ENCODE results near the gene MAP3K2. TPM values are rescaled to one million over a fixed set of nuclear protein-coding genes. Genes with fewer than 3 reads are reported as not detected.

Gene MAP3K2
- polyA plus RNA-seq, 3 donors, result 23.2 to 25.4 (median 23.7) TPM

GRCh38 chr2:127386764-127387654 is 766 bp downstream of the MAP3K2 start:
- peak in 2 of 3 donors; percentile 67 to 68 for DNase-seq (ENCODE audit: low read depth in 3 of 3, low spot score in 2 of 3)

- DNase-seq (ENCODE audit: low read depth in 3 of 3, low spot score in 2 of 3), result no peak
Measured at GRCh38 chr2:127386246-127386645, 1.5 kb downstream of the MAP3K2 start.

DNA sequence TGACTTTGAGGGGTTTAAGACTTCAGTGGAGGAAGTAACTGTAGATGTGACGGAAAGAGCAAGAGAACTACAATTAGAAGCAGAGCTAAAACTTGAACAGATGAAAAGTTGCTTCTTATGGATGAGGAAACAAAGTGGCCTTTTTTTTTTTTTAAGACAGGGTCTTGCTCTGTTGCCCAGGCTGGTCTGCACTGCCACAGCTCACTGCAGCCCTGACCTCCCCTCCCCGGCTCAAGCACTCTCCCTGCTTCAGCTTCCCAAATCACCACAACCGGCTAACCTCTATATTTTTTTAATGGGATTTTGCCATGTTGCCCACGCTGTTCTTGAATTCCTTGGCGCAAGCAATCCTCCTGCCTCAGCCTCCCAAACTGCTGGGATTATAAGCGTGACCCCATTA is 3.2 kb downstream of the MAP3K2 start:
- no peak for DNase-seq (ENCODE audit: low read depth in 3 of 3, low spot score in 2 of 3)

GRCh38 chr2:127382831-127383230 is 4.9 kb downstream of the MAP3K2 start:
- no peak for DNase-seq (ENCODE audit: low read depth in 3 of 3, low spot score in 2 of 3)

GRCh38 chr2:127381762-127382161 is 6.0 kb downstream of the MAP3K2 start:
- no peak for DNase-seq (ENCODE audit: low read depth in 3 of 3, low spot score in 2 of 3)

DNA sequence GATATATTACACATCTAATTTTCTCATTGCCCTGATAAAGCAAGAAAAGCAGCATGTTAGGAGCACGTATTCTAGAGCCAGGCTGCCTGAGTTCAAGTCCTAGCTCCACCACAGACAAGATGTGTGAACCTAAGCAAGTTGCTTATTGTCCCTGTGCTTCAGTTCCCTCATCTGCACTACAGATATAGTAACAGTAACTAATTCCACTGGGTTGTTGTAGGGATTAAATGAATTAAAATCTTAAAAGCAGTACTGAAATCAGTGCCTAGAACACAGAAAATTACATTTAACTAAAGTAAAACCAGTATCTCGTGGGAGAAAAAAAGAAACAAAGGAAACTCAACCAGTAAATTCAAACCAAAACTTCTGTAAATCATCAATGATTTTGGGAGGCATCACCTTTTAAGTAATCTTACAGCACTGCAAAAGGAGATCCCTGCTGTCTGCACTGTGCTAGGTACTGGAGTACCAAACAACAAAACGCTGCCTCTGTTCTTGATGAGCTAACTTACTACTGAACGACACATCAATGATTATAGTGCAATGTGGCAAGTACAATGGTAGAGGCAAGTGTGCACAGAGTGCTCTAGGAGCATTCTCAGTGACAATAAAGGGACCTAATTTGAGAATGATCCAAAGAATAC is 7.9 kb downstream of the MAP3K2 start:
- DNase-seq (ENCODE audit: low read depth in 3 of 3, low spot score in 2 of 3), result no peak

- no peak for DNase-seq (ENCODE audit: low read depth in 3 of 3, low spot score in 2 of 3)
Measured at GRCh38 chr2:127378720-127379119, 9.1 kb downstream of the MAP3K2 start.

GRCh38 chr2:127377262-127377661 is 10.5 kb downstream of the MAP3K2 start:
- no peak for DNase-seq (ENCODE audit: low read depth in 3 of 3, low spot score in 2 of 3)

DNA sequence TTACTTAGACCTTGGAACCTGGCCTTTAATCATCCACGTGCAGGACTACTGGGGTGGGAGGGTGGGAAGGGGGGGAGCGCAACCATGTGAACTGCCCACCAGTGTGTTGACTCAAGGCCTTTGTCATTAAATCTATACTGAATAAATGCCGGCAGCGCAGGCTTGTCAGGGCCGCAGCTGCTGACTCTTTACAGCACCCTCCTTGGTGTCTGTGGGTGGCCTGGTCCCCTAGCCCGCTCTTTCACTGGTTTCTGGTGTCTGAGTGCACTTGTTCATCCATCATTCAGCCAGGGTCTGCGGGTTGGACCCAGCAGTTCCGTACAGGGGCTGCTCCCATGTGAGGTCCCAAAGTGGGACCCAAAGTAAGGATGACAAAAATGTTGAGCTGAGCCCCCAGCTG is 11.5 kb downstream of the MAP3K2 start:
- DNase-seq (ENCODE audit: low read depth in 3 of 3, low spot score in 2 of 3), result no peak

DNA sequence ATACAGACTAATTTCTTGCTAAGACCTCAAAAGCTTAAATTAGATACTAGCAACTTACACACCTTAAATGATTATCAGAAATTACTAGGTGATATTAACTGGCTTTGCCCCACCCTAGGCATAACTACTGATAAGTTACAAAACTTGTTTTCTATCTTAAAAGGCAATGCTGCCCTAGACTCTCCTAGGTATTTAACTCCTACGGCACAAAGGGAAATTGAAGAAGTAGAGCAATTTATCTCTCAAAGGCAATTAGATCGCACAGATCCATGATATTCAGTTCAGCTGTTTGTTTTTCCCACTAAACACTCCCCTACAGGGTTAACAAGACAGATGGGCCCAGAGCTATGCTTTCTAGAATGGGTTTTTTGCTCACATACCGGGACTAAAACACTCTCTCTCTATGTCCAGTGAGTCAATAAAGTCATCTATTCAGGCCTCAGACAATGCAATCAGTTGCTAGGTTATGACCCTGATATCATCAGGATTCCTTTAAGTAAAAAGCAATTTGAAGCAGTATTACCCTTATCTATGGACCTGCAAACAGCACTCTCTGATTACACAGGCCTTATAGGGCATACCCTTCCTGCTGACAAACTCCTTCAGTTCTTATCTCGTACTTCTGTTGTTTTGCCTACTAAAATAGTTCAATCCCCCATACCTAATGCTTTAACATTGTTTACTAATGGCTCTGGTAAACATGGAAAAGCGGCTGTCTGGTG is 14.3 kb downstream of the MAP3K2 start:
- DNase-seq (ENCODE audit: low read depth in 3 of 3, low spot score in 2 of 3), result no peak

DNA sequence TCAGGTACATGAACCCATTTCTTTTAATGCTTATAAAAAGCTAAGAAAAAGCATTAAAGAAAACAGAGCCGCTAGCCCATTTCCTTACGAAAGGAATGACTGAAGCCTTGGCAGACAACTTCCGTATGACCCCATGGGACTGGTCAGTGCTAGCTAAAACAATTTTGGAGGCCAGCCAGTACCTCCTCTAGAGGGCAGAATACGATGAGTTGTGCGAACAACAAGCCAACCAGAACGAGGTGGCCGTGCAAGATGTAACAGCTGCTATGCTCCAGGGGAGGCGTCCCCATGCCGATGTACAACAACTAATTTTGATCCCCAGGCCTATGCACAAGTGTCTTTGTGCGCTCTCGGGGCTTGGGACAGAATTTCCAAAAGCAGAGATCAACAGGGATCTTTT is 16.7 kb downstream of the MAP3K2 start:
- no peak for DNase-seq (ENCODE audit: low read depth in 3 of 3, low spot score in 2 of 3)

- no peak for DNase-seq (ENCODE audit: low read depth in 3 of 3, low spot score in 2 of 3)
Measured at GRCh38 chr2:127370010-127370409, 17.8 kb downstream of the MAP3K2 start.

GRCh38 chr2:127365211-127365643 is 22.5 kb downstream of the MAP3K2 start:
- peak in 1 of 3 donors; percentile 35 for DNase-seq (ENCODE audit: low read depth in 3 of 3, low spot score in 2 of 3)

DNA sequence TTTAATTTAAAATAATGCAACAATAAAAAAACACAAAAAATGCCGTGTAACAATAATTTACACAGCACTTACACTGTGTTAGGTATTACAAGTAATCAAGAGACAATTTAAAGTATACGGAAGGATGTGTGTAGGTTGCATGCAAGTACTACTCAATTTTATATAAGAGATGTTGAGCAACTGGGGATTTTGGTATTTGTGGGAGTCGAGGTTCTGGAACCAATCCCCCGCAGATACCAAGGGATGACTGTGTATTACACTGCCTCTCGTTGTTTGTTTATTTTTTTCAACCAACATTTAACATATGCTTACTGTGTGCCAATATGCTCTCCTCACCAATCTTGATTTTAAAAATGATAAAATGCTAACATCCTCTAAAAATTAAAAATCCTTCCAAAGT is 24.8 kb downstream of the MAP3K2 start:
- DNase-seq (ENCODE audit: low read depth in 3 of 3, low spot score in 2 of 3), result no peak

DNA sequence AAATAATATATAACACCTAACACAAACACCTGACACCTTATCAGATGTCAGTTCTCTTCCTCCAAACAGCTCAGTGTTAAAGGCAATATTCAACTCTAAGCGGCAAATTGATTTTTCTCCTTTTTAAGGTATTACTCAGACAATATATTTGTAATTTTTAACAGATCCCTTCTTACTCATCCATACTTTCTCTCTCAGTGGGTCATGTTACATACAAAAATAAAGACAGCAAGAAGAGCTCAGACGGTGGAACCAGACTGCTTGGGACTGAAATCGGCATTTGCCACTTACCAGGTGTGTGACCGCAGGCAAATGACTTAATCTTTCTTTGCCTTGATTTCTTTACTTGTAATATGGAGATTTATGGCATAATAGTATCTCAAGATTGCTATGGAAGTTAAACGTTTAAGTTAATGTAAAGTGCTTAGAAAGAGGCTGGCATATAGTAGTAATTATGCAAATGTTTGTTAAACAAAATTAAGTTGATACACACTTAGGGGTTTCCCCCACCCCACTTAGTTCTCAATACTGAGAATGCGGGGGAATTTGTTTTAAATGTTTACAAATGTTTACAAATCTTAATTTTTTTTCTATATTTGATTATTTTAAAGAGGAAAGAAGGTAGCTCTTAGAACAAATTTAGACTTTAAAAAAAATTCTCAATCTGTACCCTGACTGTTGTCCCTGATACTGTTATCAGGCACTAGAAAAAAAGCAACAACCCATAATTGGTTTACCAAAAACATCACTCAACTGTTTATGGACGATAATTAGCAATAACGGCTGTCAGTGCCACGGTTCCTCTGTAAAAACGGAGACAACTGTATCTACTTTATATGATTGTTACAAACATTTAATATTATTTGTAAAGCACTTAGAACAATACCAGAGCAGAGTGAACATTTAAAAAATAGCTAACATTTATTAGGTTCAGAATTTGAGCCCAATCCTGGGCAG is 25.6 kb downstream of the MAP3K2 start:
- no peak for DNase-seq (ENCODE audit: low read depth in 3 of 3, low spot score in 2 of 3)

DNA sequence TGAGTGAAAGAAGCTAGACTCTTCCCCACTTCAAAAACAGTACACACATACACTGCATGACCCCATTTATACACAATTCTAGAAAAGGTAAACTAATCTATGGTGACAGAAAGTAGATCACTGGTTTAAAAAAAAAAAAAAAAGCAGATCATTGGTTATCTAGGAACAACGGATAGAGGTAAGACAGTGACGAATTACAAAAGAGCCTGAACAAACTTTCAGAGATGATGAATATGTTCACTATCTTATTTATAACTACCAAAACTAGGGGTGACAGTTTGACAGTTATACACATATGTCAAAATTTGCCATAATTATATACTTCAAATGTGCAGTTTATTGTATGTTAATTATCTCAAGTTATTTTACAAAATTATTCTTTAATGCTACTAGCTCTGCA is 27.5 kb downstream of the MAP3K2 start:
- DNase-seq (ENCODE audit: low read depth in 3 of 3, low spot score in 2 of 3), result no peak

DNA sequence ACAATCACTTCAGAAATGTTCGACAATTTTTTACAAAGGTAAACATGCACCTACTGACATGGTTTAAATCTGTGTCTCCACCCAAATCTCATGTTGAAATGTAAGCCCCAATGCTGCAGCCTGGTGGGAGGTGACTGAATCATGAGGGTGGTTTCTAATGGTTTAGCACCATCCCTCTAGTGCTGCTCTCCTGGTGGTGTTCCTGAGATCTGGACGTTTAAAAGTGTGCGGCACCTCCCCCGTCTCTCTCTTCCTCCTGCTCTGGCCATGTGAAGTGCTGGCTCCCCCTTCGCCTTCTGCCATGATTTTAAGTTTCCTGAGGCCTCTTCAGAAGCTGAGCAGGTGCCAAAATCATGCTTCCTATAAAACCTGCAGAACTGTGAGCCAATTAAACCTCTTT is 28.3 kb downstream of the MAP3K2 start:
- DNase-seq (ENCODE audit: low read depth in 3 of 3, low spot score in 2 of 3), result no peak

DNA sequence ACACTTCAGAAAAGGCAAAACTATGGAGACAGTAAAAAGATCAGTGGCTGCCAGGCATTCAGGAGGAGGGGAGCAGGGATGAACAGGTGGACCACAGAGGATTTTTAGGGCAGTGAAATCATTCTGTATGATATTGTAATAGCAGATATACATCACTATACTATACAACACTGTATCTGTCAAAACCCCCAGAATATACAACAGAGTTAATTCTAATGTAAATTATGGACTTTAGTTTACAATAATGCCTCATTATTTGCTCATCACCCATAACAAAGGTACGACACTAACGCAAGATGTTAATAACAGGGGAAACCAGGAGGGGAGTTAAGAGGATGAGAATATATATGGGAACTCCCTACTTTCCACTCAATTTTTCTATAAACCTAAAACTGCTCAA is 28.8 kb downstream of the MAP3K2 start:
- DNase-seq (ENCODE audit: low read depth in 3 of 3, low spot score in 2 of 3), result no peak

- no peak for DNase-seq (ENCODE audit: low read depth in 3 of 3, low spot score in 2 of 3)
Measured at GRCh38 chr2:127358044-127358443, 29.7 kb downstream of the MAP3K2 start.

DNA sequence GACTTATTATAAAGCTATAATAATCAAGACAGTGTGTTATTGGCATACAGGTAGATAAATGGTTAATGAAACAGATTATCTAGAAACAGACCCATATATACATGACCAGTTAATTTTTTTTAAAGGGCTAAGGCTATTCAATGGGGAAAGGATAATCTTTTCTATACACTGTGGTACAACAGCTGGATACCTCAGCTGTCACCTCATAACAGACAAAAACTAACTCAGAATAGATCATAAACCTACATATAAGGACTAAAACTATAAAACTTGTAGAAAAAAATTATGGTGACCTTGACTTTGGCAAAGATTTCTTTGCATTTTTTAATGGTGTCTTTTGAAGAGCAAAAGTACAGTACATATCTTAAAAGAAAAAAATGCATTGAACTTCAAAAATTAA is 30.2 kb downstream of the MAP3K2 start:
- no peak for DNase-seq (ENCODE audit: low read depth in 3 of 3, low spot score in 2 of 3)

Measured in right renal cortex interstitium (tissue), 3 donors.